Fibroblast of lung (primary cell): Measurements from ENCODE around the gene ABCC6. TPM values are rescaled to one million over a fixed set of nuclear protein-coding genes. Genes with fewer than 3 reads are reported as not detected.
A peak's percentile ranks its signal among the peaks of the same experiment; 100 is the strongest.
"Not testable (repeated sequence)": the region's sequence is repeated elsewhere in the genome, so short reads cannot be mapped to it uniquely, and the experiment has no call there.

Experiments
- DNase-seq, 2 donors: peaks; one replicate each; pipeline versions ENCODE4 v3.0.0 to v3.0.0-alpha.2; 2010; ENCODE audit warnings: low read depth in 2 of 2
- H2AFZ ChIP-seq: 2 replicates; pipeline ENCODE4 v1.5.1; 2012; ENCODE audit warnings: low read length, control low read depth, inconsistent platforms
- H3K27ac ChIP-seq: 2 replicates; pipeline ENCODE4 v1.5.1; 2011; ENCODE audit warnings: low read length, control low read depth; ENCODE audit not compliant: insufficient read depth
- H3K27me3 ChIP-seq: 2 replicates; pipeline ENCODE4 v1.5.1; 2011; ENCODE audit warnings: mild to moderate bottlenecking, low read length; ENCODE audit not compliant: control insufficient read depth, insufficient read depth
- H3K36me3 ChIP-seq: 2 replicates; pipeline ENCODE4 v1.5.1; 2011; ENCODE audit warnings: low read length; ENCODE audit not compliant: control insufficient read depth, insufficient read depth
- H3K4me1 ChIP-seq: 2 replicates; pipeline ENCODE4 v1.5.1; 2011; ENCODE audit warnings: low read length; ENCODE audit not compliant: control insufficient read depth, insufficient read depth; ENCODE audit errors: extremely low read depth
- H3K4me2 ChIP-seq: 2 replicates; pipeline ENCODE4 v1.5.1; 2011; ENCODE audit warnings: low read length, control low read depth; ENCODE audit not compliant: insufficient read depth; ENCODE audit errors: extremely low read depth
- H3K4me3 ChIP-seq, 4 experiments: fragments of 200-600 bp in 1 of 4; sonication (generic) in 1 of 4; replicated peaks in 1 of 4; 2 replicates each; pipeline ENCODE4 v1.5.1; 2011 to 2016; ENCODE audit warnings: low read length in 4 of 4, low read depth in 3 of 4, mild to moderate bottlenecking in 3 of 4, control low read depth in 2 of 4, inconsistent platforms in 1 of 4, mixed read lengths in 1 of 4; ENCODE audit not compliant: insufficient read depth in 1 of 4; ENCODE audit errors: control extremely low read depth in 1 of 4
- H3K79me2 ChIP-seq: 2 replicates; pipeline ENCODE4 v1.5.1; 2012; ENCODE audit warnings: mild to moderate bottlenecking, low read length, inconsistent platforms; ENCODE audit not compliant: control insufficient read depth, insufficient read depth
- H3K9ac ChIP-seq: 2 replicates; pipeline ENCODE4 v1.5.1; 2011; ENCODE audit warnings: mild to moderate bottlenecking, low read length, control low read depth; ENCODE audit not compliant: insufficient read depth
- H3K9me3 ChIP-seq: 2 replicates; pipeline ENCODE4 v1.5.1; 2012; ENCODE audit warnings: low read depth, low read length; ENCODE audit not compliant: control insufficient read depth, insufficient read depth
- H4K20me1 ChIP-seq: 2 replicates; pipeline ENCODE4 v1.5.1; 2011; ENCODE audit warnings: low read length; ENCODE audit not compliant: control insufficient read depth, insufficient read depth; ENCODE audit errors: extremely low read depth
- CTCF ChIP-seq, 2 donors: IDR thresholded peaks in 1 of 2; conservative IDR thresholded peaks in 1 of 2; 1 replicate in 1 of 2; 2 replicates in 1 of 2; pipeline ENCODE4 v1.5.1; 2011 to 2012; ENCODE audit warnings: low read length in 2 of 2, control low read depth in 1 of 2, inconsistent platforms in 1 of 2, low read depth in 1 of 2, mild to moderate bottlenecking in 1 of 2
- EZH2 ChIP-seq: IDR thresholded peaks from 2 replicates; pipeline ENCODE4 v1.5.1; 2012; ENCODE audit warnings: low read length, control low read depth, mild to moderate bottlenecking; ENCODE audit errors: missing control alignments
- polyA plus RNA-seq, 2 donors: library from polyadenylated mRNA; depleted of rRNA in 1 of 2; stranded (reverse) in 1 of 2; unstranded in 1 of 2; fragments of >200 nt; gene quantifications; 2 replicates each; pipeline ENCODE4 v1.2.1, GENCODE V29; 2011 to 2012; ENCODE audit warnings: missing spikeins in 1 of 2
- total RNA-seq: library from RNA; depleted of rRNA; stranded (reverse); fragments of >200 nt; gene quantifications from 2 replicates; pipeline ENCODE4 v1.2.1, GENCODE V29; 2014

ABCC6 gene
- total and polyA plus RNA-seq, 2 donors (not counting 1 experiment from before 2014, with no cell fraction given) = 0.87 to 6.3 TPM

GRCh38 chr16:16149710-16150116 is 73.6 kb downstream of the ABCC6 start:
- H3K36me3 ChIP-seq = peaks cover 9% of the 10 kb centered on the region
- H3K27ac ChIP-seq = no peak overlapping the region
- no peaks in the 10 kb centered on the region for H3K9me3 ChIP-seq
- H2AFZ ChIP-seq = no peak overlapping the region
- no peak for TF ChIP-seq CTCF (conservative IDR thresholded peaks at IDR 0.05 in 1 of 2, IDR thresholded peaks at IDR 0.05 in 1 of 2; ENCODE audit: low read depth in 1 of 2, low read length in 2 of 2)
- TF ChIP-seq EZH2 = no peak
- H3K4me2 ChIP-seq = no peak overlapping the region
- DNase-seq = no peak
- no peak overlapping the region for H3K4me3 ChIP-seq
- no peaks in the 10 kb centered on the region for H3K79me2 ChIP-seq
- no peaks in the 10 kb centered on the region for H4K20me1 ChIP-seq
- H3K4me1 ChIP-seq = peaks cover 7% of the 10 kb centered on the region
- no peak overlapping the region for H3K9ac ChIP-seq
- no peaks in the 10 kb centered on the region for H3K27me3 ChIP-seq

- peaks cover 13% of the 10 kb centered on the region for H3K36me3 ChIP-seq
- H2AFZ ChIP-seq = no peak overlapping the region
- no peaks in the 10 kb centered on the region for H3K27me3 ChIP-seq
- no peak overlapping the region for H3K9ac ChIP-seq
- H3K79me2 ChIP-seq = no peaks in the 10 kb centered on the region
- H3K27ac ChIP-seq = no peak overlapping the region
- no peaks in the 10 kb centered on the region for H4K20me1 ChIP-seq
- H3K9me3 ChIP-seq = no peaks in the 10 kb centered on the region
- no peak for TF ChIP-seq EZH2
- no peak for TF ChIP-seq CTCF (conservative IDR thresholded peaks at IDR 0.05 in 1 of 2, IDR thresholded peaks at IDR 0.05 in 1 of 2; ENCODE audit: low read depth in 1 of 2, low read length in 2 of 2)
- DNase-seq = peak in 1 of 2 donors; percentile 16
- H3K4me3 ChIP-seq = no peak overlapping the region
- H3K4me1 ChIP-seq = peaks cover 7% of the 10 kb centered on the region
- no peak overlapping the region for H3K4me2 ChIP-seq
These were observed 74.5 kb downstream of the ABCC6 start for GRCh38 chr16:16148755-16149154.

GRCh38 chr16:16148000-16148599 is 75.2 kb downstream of the ABCC6 start:
- not testable (repeated sequence) for H3K27ac ChIP-seq, H3K79me2 ChIP-seq, H3K4me3 ChIP-seq, H4K20me1 ChIP-seq, DNase-seq, H3K4me2 ChIP-seq, H3K9ac ChIP-seq, H3K4me1 ChIP-seq, H3K9me3 ChIP-seq, H2AFZ ChIP-seq, H3K27me3 ChIP-seq
- peaks cover 14% of the 10 kb centered on the region for H3K36me3 ChIP-seq
